ENCODE measurements around the gene MYNN.
A peak's percentile ranks its signal among the peaks of the same experiment; 100 is the strongest.

MYNN gene

GRCh38 chr3:169811631-169812331 lies 38.6 kb downstream of the MYNN start:
- peaks cover 28% of the 10 kb centered on the region for H3K4me1 Mint-ChIP-seq
- peak overlapping the region; percentile 88 for H3K4me3 Mint-ChIP-seq
- peaks cover 2% of the 10 kb centered on the region for H3K36me3 Mint-ChIP-seq
- peaks cover 15% of the 10 kb centered on the region for H3K9me3 Mint-ChIP-seq
- H3K27me3 Mint-ChIP-seq = no peaks in the 10 kb centered on the region
- peak overlapping the region; percentile 19 for H3K27ac Mint-ChIP-seq

- Mint-ChIP-seq H3K27me3 (no peaks in the 10 kb centered on the region), H3K9me3 (peaks cover 15% of the 10 kb centered on the region), H3K4me3 (peak within 1 kb of the TSS; percentile 88), H3K36me3 (peaks cover 2% of the 10 kb centered on the region), H3K4me1 (peaks cover 28% of the 10 kb centered on the region), H3K27ac (peak within 1 kb of the TSS; percentile 78)
Measured at GRCh38 chr3:169812332-169813235, 39.4 kb downstream of the MYNN start, which contains the start of the genes LRRC34 and LRRIQ4. TSS of gene LRRC34 (minus strand) at chr3:169812904. CDS start at chr3:169812548, 356 bp downstream. TSS of gene LRRIQ4 (plus strand) at chr3:169812870. CDS start at chr3:169821922, 9,052 bp downstream.

GRCh38 chr3:169813278-169813677 lies 40.1 kb downstream of the MYNN start:
- H3K36me3 Mint-ChIP-seq = peaks cover 2% of the 10 kb centered on the region
- peak overlapping the region; percentile 78 for H3K27ac Mint-ChIP-seq
- peaks cover 28% of the 10 kb centered on the region for H3K4me1 Mint-ChIP-seq
- H3K9me3 Mint-ChIP-seq = peaks cover 15% of the 10 kb centered on the region
- H3K4me3 Mint-ChIP-seq = peak overlapping the region; percentile 88
- H3K27me3 Mint-ChIP-seq = peaks cover 3% of the 10 kb centered on the region

GRCh38 chr3:169813757-169814517 lies 40.7 kb downstream of the MYNN start:
- H3K4me3 Mint-ChIP-seq = peak overlapping the region; percentile 88
- peaks cover 28% of the 10 kb centered on the region for H3K4me1 Mint-ChIP-seq
- H3K36me3 Mint-ChIP-seq = peaks cover 2% of the 10 kb centered on the region
- peak overlapping the region; percentile 78 for H3K27ac Mint-ChIP-seq
- H3K27me3 Mint-ChIP-seq = peaks cover 4% of the 10 kb centered on the region
- H3K9me3 Mint-ChIP-seq = peaks cover 15% of the 10 kb centered on the region

GRCh38 chr3:169815590-169816150 lies 42.5 kb downstream of the MYNN start:
- Mint-ChIP-seq H3K27ac (no peak overlapping the region), H3K9me3 (peaks cover 15% of the 10 kb centered on the region), H3K36me3 (peaks cover 2% of the 10 kb centered on the region), H3K4me1 (peaks cover 25% of the 10 kb centered on the region), H3K4me3 (no peak overlapping the region), H3K27me3 (peaks cover 5% of the 10 kb centered on the region)

GRCh38 chr3:169818316-169818715 lies 45.1 kb downstream of the MYNN start:
- H3K4me1 Mint-ChIP-seq = peaks cover 11% of the 10 kb centered on the region
- peaks cover 12% of the 10 kb centered on the region for H3K27me3 Mint-ChIP-seq
- no peak overlapping the region for H3K27ac Mint-ChIP-seq
- H3K4me3 Mint-ChIP-seq = no peak overlapping the region
- H3K9me3 Mint-ChIP-seq = peaks cover 15% of the 10 kb centered on the region
- peaks cover 2% of the 10 kb centered on the region for H3K36me3 Mint-ChIP-seq

- Mint-ChIP-seq H3K9me3 (no peaks in the 10 kb centered on the region), H3K4me3 (no peak overlapping the region), H3K27me3 (peaks cover 16% of the 10 kb centered on the region), H3K27ac (no peak overlapping the region), H3K4me1 (no peaks in the 10 kb centered on the region), H3K36me3 (no peaks in the 10 kb centered on the region)
Measured at GRCh38 chr3:169822091-169822490, 48.9 kb downstream of the MYNN start.

- Mint-ChIP-seq H3K9me3 (no peaks in the 10 kb centered on the region), H3K27ac (no peak overlapping the region), H3K4me1 (no peaks in the 10 kb centered on the region), H3K36me3 (no peaks in the 10 kb centered on the region), H3K27me3 (peaks cover 16% of the 10 kb centered on the region), H3K4me3 (no peak overlapping the region)
Measured at GRCh38 chr3:169822540-169822939, 49.3 kb downstream of the MYNN start.

- Mint-ChIP-seq H3K4me1 (no peaks in the 10 kb centered on the region), H3K27me3 (peaks cover 16% of the 10 kb centered on the region), H3K9me3 (no peaks in the 10 kb centered on the region), H3K4me3 (no peak overlapping the region), H3K36me3 (no peaks in the 10 kb centered on the region), H3K27ac (no peak overlapping the region)
Measured at GRCh38 chr3:169822983-169823382, 49.8 kb downstream of the MYNN start.

- Mint-ChIP-seq H3K27me3 (peaks cover 11% of the 10 kb centered on the region), H3K4me1 (peaks cover 4% of the 10 kb centered on the region), H3K36me3 (no peaks in the 10 kb centered on the region), H3K9me3 (no peaks in the 10 kb centered on the region), H3K4me3 (no peak overlapping the region), H3K27ac (no peak overlapping the region)
Measured at GRCh38 chr3:169825316-169825715, 52.1 kb downstream of the MYNN start.

- Mint-ChIP-seq H3K4me1 (peaks cover 4% of the 10 kb centered on the region), H3K4me3 (no peak overlapping the region), H3K9me3 (no peaks in the 10 kb centered on the region), H3K36me3 (no peaks in the 10 kb centered on the region), H3K27me3 (peaks cover 4% of the 10 kb centered on the region), H3K27ac (no peak overlapping the region)
Measured at GRCh38 chr3:169827712-169828111, 54.5 kb downstream of the MYNN start.

- no peaks in the 10 kb centered on the region for H3K9me3 Mint-ChIP-seq
- peaks cover 4% of the 10 kb centered on the region for H3K27me3 Mint-ChIP-seq
- no peaks in the 10 kb centered on the region for H3K4me1 Mint-ChIP-seq
- H3K27ac Mint-ChIP-seq = no peak overlapping the region
- H3K36me3 Mint-ChIP-seq = no peaks in the 10 kb centered on the region
- no peak overlapping the region for H3K4me3 Mint-ChIP-seq
Measured at GRCh38 chr3:169835533-169835932, 62.3 kb downstream of the MYNN start.

- H3K27ac Mint-ChIP-seq = no peak overlapping the region
- no peaks in the 10 kb centered on the region for H3K4me1 Mint-ChIP-seq
- no peaks in the 10 kb centered on the region for H3K9me3 Mint-ChIP-seq
- no peak overlapping the region for H3K4me3 Mint-ChIP-seq
- H3K27me3 Mint-ChIP-seq = peaks cover 4% of the 10 kb centered on the region
- no peaks in the 10 kb centered on the region for H3K36me3 Mint-ChIP-seq
Measured at GRCh38 chr3:169836078-169836941, 63.1 kb downstream of the MYNN start.

- Mint-ChIP-seq H3K4me1 (no peaks in the 10 kb centered on the region), H3K9me3 (no peaks in the 10 kb centered on the region), H3K27ac (no peak overlapping the region)
Measured at GRCh38 chr3:169836942-169837275, 63.7 kb downstream of the MYNN start.

More at GRCh38 chr3:169836942-169837275, 63.7 kb downstream of the MYNN start:
- H3K36me3 Mint-ChIP-seq = no peaks in the 10 kb centered on the region
- no peak overlapping the region for H3K4me3 Mint-ChIP-seq
- H3K27me3 Mint-ChIP-seq = peaks cover 4% of the 10 kb centered on the region

Data from activated naive CD4-positive, alpha-beta T cell treated with anti-CD3 and anti-CD28 coated beads, Interleukin-2, amount 50 U/mL, for 24 hours (primary cell).